HT1080 (cell line): ENCODE data around the gene MAN2A2. TPM values are rescaled to one million over a fixed set of nuclear protein-coding genes. Genes with fewer than 3 reads are reported as not detected.

Experiments
- DNase-seq: peaks from one replicate; pipeline ENCODE4 v3.0.0-alpha.2; 2015; ENCODE audit warnings: low read depth
- total RNA-seq: library from RNA; depleted of rRNA; stranded (reverse); fragments of >200 nt; shearing (Covaris generic); gene quantifications from 2 replicates; pipeline ENCODE4 v1.2.3, GENCODE V29; 2014

The MAN2A2 gene
- total RNA-seq, 1 experiment from 2014 or later: 12.5 TPM

- DNase-seq: no peak
Observed at GRCh38 chr15:90941038-90941437, 37.9 kb downstream of the MAN2A2 start.

DNA sequence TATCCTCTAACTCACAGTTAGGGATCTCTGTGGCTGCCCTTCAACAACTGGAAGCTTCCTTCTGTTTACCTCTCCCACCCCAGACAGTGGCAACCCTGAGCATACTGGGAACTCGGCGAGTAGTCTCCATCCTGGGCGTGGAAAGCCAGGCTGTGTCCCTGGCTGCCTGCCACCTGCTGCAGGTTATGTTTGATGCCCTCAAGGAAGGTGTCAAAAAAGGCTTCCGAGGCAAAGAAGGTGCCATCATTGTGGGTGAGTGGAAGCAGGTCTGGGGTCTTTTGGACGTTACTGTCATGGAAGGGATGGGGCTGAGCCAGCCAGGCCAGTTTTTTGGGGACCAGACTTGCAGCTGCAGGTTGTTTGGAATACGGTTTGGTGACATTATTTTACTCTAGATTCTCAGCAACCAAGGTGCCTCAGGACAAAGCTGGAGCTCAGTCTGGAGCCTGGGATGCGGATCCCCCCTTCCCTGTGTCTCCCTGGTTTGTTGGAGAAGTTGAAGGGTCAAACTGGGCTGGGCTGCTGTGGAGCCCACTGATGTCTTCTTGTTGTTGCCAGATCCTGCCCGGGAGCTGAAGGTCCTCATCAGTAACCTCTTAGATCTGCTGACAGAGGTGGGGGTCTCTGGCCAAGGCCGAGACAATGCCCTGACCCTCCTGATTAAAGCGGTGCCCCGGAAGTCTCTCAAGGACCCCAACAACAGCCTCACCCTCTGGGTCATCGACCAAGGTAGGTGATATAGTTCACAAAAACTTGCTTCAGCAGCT lies 39.4 kb downstream of the MAN2A2 start:
- no peak for DNase-seq

DNA sequence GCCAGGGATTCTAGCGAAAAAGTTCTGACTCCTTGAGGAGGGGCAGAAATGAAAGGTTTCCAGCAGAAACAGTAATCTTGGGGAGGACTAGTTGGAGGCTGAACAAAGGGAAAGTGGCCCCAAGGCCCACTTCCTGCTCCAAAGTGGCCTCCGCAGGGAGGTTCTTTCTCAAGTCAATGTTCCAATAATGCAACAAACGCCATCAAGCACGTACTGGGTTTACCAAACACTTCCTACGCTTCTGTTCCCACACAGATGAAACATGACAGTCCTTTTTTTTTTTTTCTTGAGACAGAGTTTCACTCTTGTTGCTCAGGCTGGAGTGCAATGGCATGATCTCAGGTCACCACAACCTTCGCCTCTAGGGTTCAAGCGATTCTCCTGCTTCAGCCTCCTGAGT lies 42.0 kb downstream of the MAN2A2 start:
- DNase-seq: no peak

- no peak for DNase-seq
Observed at GRCh38 chr15:90946538-90946937, 43.4 kb downstream of the MAN2A2 start.

DNA sequence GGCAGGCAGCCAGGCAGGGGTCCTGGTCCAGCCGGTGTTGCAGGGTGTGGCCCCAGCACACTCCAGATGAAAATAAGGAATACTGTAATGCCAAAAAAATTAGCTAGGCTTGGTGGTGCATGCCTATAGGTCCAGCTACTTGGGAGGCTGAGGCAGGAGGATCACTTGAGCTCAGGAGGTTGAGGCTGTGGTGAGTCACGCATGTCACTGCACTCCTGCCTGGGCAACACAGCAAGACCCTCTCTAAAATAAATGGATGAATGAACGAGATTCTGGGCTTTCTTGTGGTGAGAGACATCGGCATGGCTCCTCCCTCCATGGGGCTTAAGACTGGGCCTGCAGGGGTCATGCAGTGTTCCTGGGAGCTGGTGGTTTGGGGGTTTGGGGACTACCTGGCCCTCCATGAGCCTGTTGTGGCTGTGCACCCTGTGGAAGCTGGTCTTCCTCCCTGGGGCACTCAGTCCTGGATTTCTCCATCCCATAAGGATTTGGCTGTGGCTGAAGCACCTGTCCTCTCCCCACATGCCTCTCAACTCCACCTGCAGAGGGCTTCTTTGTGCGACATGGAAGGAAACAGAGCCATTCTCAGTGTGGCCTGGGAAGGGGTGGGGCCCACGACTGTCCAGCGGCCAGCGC lies 44.0 kb downstream of the MAN2A2 start:
- DNase-seq: no peak

GRCh38 chr15:90947577-90948357 lies 44.7 kb downstream of the MAN2A2 start:
- no peak for DNase-seq

- DNase-seq: no peak
Observed at GRCh38 chr15:90948506-90948905, 45.4 kb downstream of the MAN2A2 start.

DNA sequence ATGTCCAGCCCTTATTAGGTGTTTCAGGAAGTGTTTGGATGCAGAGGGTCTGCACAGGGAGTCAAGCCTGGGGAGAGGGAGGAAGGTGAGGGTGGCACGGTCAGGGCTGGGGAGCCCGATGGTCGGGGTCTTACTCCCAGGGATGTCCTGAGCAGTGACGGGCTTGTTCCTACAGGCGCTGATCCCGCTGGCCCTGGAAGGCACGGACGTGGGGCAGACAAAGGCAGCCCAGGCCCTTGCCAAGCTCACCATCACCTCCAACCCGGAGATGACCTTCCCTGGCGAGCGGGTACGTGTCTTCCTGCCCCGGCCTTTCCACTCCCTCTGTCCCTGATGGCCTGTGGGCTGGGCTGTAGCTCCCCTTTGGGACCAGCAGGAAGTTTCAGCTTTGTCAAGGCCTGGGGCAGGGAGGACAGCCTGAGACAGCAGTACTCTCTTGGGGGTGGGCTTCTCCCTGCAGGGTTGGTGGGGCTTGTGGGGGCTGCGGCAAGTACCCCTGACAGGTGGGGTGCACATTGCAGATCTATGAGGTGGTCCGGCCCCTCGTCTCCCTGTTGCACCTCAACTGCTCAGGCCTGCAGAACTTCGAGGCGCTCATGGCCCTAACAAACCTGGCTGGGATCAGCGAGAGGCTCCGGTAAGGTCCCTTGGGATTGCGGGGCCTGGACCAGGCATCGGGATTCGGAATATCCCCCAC lies 47.0 kb downstream of the MAN2A2 start:
- DNase-seq: no peak

DNA sequence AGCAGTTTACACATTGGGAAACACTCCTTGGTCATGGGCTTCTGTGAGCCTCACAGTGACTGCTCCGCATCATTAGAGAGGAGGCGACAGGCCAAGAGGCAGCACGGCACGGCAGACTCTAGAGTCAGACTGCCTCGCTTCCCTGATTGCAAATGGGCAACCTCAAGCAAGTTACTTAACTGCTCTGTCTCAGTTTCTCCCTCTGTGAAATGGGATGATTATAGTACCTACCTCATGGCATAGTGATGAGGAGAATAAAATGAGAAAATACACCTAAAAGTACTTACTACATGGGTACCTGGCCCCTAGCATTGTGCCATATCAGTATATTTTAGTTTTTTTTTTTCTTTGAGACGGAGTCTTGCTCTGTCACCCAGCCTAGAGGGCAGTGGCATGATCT lies 47.6 kb downstream of the MAN2A2 start:
- DNase-seq: no peak

GRCh38 chr15:90952901-90953677 lies 50.0 kb downstream of the MAN2A2 start:
- DNase-seq: no peak

DNA sequence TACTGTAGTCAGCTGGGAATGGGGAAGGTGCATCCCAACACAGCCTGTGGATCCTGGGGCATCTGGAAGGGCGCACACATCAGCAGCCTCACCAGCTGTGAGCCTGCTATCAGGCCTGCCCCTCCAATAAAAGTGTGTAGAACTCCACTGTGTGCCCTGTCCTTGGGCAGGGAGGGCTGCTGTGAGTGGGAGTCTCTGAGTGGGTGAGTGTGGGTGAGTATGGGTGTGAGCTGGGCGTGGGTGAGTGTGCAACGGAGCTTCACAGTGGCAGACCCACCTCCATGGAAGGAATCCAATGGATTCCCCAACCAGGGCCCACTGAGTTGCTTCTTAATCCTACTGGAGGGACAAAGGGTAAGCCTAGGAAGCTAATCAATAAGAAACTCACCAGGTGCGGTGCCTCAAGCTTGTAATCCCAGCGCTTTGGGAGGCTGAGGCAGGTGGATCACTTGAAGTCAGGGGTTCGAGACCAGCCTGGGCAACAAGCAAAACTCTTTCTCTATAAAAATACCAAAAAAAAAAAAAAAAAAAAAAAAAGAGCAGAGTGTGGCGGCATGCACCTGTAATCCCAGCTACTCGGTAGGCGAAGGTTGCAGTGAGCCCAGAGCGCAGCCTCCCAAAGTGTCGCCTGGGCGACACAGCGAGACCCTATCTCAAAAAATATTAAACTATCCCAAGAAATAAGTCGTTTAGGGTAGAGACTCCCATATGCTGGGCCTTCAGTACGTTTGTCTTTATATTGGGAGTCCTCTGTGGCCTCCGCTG lies 51.0 kb downstream of the MAN2A2 start:
- DNase-seq: no peak

GRCh38 chr15:90954712-90955623 lies 51.9 kb downstream of the MAN2A2 start, which contains the start of gene RCCD1:
TSS of gene RCCD1 (plus strand) at chr15:90954884. CDS start at chr15:90956735, 1,851 bp downstream.
- peak; percentile 85 for DNase-seq

DNA sequence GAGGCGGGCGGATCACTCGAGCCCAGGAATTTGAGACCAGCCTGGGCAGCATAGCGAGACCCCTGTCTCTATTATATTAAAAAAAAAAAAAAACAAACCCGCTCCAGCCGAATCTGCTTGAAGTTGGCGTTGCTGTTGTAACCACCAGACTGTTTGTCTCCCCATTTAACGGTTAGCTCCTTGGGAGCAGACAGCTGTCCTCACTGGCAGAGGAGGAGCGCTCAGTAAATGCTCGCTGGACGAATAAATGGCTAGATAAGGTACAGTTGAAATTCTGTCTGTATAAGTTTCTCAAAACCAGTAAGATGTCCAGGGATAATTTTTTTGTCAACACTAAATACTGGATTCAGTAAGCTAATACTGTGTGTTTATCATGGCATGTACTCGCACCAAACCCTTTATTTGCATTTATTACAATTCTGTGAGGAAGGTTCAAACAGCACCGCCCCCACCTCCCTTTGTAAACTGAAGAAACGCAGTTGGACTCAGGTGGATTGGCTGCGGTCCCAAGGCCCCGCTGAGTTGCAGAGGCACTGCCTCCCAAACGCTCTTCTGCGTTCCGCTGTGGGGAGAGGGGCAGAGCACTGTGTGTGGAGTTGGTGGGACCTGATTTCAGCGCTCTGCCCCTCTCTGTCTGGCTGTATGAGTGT lies 52.6 kb downstream of the MAN2A2 start:
- no peak for DNase-seq

DNA sequence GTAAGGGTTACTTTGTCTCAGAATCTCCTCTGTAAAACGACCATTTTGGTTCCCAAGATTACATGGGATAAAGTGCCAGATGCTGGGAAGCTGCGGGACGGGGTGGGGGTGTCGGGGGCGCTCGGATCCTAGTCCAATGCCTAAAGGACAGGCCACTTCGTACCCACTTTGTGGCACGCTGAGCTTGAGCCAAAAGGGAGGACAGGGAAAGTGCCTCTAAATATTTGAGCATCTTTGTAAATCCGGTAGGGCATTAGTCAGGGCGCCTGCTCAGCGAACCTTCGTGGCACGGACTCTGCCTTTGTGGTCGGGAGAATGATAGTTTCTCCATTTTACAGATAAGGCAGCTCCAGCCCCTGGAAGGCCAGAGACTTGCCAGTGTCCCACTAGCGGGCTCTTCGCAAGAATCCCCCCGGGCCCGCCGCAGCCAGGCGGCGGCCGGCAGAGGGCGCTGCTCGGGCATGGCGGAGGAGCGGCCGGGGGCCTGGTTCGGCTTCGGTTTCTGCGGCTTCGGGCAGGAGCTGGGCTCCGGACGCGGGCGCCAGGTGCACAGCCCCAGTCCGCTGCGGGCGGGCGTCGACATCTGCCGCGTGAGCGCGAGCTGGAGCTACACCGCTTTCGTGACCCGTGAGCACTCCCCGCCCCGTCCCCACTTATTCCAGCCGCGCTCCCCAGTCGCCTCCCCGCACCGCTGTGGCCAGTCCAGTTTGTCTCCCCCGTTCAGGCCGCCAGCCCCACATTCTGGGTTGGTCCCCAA lies 53.4 kb downstream of the MAN2A2 start:
- DNase-seq: no peak

DNA sequence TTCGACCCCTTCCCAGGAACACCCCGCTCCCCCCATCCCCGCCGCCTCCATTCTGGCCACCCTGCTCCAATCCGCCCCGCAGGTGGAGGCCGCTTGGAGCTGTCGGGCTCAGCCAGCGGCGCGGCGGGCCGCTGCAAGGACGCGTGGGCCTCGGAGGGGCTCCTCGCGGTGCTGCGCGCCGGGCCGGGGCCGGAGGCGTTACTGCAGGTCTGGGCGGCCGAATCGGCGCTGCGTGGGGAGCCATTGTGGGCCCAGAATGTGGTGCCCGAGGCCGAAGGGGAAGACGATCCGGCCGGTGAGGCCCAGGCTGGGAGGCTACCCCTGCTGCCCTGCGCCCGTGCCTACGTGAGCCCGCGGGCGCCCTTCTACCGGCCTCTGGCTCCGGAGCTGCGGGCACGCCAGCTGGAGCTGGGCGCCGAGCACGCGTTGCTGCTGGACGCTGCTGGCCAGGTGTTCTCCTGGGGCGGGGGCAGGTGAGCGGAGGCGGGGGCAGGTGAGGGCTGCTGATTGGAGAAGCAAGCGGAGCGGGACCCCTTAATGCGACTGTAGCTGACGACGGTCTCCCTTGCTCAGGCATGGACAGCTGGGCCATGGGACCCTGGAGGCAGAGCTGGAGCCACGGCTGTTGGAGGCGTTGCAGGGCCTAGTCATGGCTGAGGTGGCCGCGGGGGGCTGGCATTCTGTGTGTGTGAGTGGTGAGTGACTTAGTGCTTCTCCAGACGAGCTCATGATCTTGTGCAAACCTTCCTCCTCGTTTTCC lies 54.1 kb downstream of the MAN2A2 start:
- DNase-seq: no peak

DNA sequence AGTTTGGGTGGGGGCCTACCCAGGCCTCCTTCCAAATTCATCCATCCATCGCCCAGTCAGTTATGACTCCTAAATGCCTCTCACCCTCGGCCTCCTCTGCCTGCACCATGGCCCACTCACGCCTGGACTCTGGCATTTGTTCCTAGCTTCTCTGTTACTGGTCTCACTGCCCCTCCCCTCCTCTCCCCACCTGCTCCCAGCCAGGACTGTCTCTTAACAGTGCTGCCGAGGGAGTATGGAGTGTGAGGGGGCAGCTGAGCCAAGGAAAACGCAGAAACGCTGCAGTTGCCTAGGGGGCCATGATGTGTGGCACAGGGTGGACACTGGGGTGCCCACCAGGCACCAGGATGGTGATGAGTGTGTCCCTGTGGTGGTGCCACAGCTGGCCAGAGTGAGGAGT lies 54.7 kb downstream of the MAN2A2 start:
- DNase-seq: no peak

- no peak for DNase-seq
Observed at GRCh38 chr15:90959028-90959595, 56.0 kb downstream of the MAN2A2 start.
